Aorta (tissue), 5 donors: ENCODE results near the gene FNTB. TPM values are rescaled to one million over a fixed set of nuclear protein-coding genes. Genes with fewer than 3 reads are reported as not detected.

Experiments
- ATAC-seq: fragments of 200-7000 bp; cut with Tn5 transposase; one replicate; pipeline ENCODE4 v1.9.1; 2022; ENCODE audit warnings: moderate library complexity; ENCODE audit not compliant: low FRiP score
- DNase-seq, 2 donors: peaks; one replicate each; pipeline ENCODE4 v3.0.0-alpha.2; 2020
- H3K27ac ChIP-seq, 2 donors: one replicate each; pipeline ENCODE4 v1.5.1; 2013; ENCODE audit warnings: low read length in 2 of 2, mild to moderate bottlenecking in 2 of 2, moderate library complexity in 2 of 2, control low read depth in 1 of 2, inconsistent platforms in 1 of 2, low read depth in 1 of 2
- H3K27me3 ChIP-seq, 2 donors: one replicate each; pipeline ENCODE4 v1.6.1; 2013; ENCODE audit warnings: control low read depth in 1 of 2, low read length in 1 of 2, mild to moderate bottlenecking in 1 of 2, moderate library complexity in 1 of 2; ENCODE audit not compliant: insufficient read depth in 2 of 2, control insufficient read depth in 1 of 2
- H3K36me3 ChIP-seq, 2 donors: one replicate each; pipeline ENCODE4 v1.6.1; 2013; ENCODE audit warnings: control low read depth in 1 of 2, low read length in 1 of 2, mild to moderate bottlenecking in 1 of 2; ENCODE audit not compliant: insufficient read depth in 2 of 2, control insufficient read depth in 1 of 2
- H3K4me1 ChIP-seq, 2 donors: one replicate each; pipeline ENCODE4 v1.6.1; 2013; ENCODE audit warnings: low read length in 2 of 2, control low read depth in 1 of 2, mild to moderate bottlenecking in 1 of 2, moderate library complexity in 1 of 2; ENCODE audit not compliant: insufficient read depth in 2 of 2, control insufficient read depth in 1 of 2
- H3K4me3 ChIP-seq, 2 donors: one replicate each; pipeline ENCODE4 v1.5.1; 2013; ENCODE audit warnings: low read length in 2 of 2, control low read depth in 1 of 2, mild to moderate bottlenecking in 1 of 2
- H3K9me3 ChIP-seq: one replicate; pipeline ENCODE4 v1.6.1; 2013; ENCODE audit warnings: mild to moderate bottlenecking, low read length; ENCODE audit not compliant: control insufficient read depth
- WGBS, 2 donors: extraction: QIAGEN DNeasy Blood & Tissue Kit; methylation state at CpG; one replicate each; pipeline ENCODE4 v1.1.7; 2013; 5-methylcytosine and 5-hydroxymethylcytosine counted together
- intact Hi-C, 2 donors: fragments of 100-400 bp; cut with DNase I; formaldehyde crosslinking; loops; one replicate each; pipeline versions ENCODE4 v1.14.2 to v1.15.0; 2022
- polyA plus RNA-seq, 2 donors: library from polyadenylated mRNA; stranded (reverse); fragments of 200-250 nt; gene quantifications; one replicate each; pipeline ENCODE4 v1.2.3, GENCODE V29; 2013
- total RNA-seq, 2 donors: library from RNA; stranded (reverse); fragmentation: NEBNext Ultra II Directional; extraction: Animal tissue kit (Norgen Biotek cat#: 25700); gene quantifications; one replicate each; pipeline ENCODE4 v1.2.1, GENCODE V29; 2021
- donor health status: healthy with polysubstance abuse.
- donor health status: Bipolar disorder and iron deficiency.
- donor health status: DM: no; HTN: no; CAD: no.
- donor health status: DM: no; HTN: no; CAD: no.
- donor health status: DM: yes; HTN: yes; CAD: no.

The FNTB gene
- total and polyA plus RNA-seq, 4 donors, result 4.4 to 22.5 (median 10.7) TPM

- no peak for ATAC-seq
- H3K27me3 ChIP-seq, result no peaks in the 10 kb centered on the region
- H3K27ac ChIP-seq, result no peak overlapping the region
- H3K36me3 ChIP-seq, result peaks cover 4 to 6% of the 10 kb centered on the region in 2 donors
- no peak for DNase-seq
- H3K9me3 ChIP-seq, result no peaks in the 10 kb centered on the region
- H3K4me3 ChIP-seq, result no peak overlapping the region
- intact Hi-C loops, result no loop called here
- WGBS, 2 donors, result 86 to 87% methylated on average over 5 of the region's 5 CpGs
- H3K4me1 ChIP-seq, result no peaks in the 10 kb centered on the region
These were observed 23.7 kb downstream of the FNTB start for GRCh38 chr14:65010211-65010931.

- ATAC-seq, result no peak
- 87 to 89% methylated on average over 10 of the region's 10 CpGs for WGBS, 2 donors
- Histone ChIP-seq H3K9me3 (no peaks in the 10 kb centered on the region), H3K4me3 (no peak overlapping the region), H3K36me3 (peaks cover 4 to 8% of the 10 kb centered on the region in 2 donors), H3K27ac (no peak overlapping the region), H3K27me3 (no peaks in the 10 kb centered on the region), H3K4me1 (no peaks in the 10 kb centered on the region)
- DNase-seq, result no peak
- intact Hi-C loops, result no loop called here
These were observed 24.8 kb downstream of the FNTB start for GRCh38 chr14:65011538-65011937.

GRCh38 chr14:65012353-65012752, 25.7 kb downstream of the FNTB start:
- WGBS, 2 donors, result 75 to 76% methylated on average over 4 of the region's 4 CpGs
- no peak for ATAC-seq
- intact Hi-C loops, result no loop called here

GRCh38 chr14:65015391-65015790, 28.7 kb downstream of the FNTB start:
- H3K9me3 ChIP-seq, result no peaks in the 10 kb centered on the region
- H3K36me3 ChIP-seq, result peaks cover 2% of the 10 kb centered on the region in 2 donors
- intact Hi-C loops, result no loop called here
- no peak for DNase-seq
- ATAC-seq, result no peak
- H3K27me3 ChIP-seq, result no peaks in the 10 kb centered on the region
- 85 to 91% methylated on average over 3 of the region's 3 CpGs for WGBS, 2 donors
- H3K27ac ChIP-seq, result no peak overlapping the region
- no peaks in the 10 kb centered on the region for H3K4me1 ChIP-seq
- H3K4me3 ChIP-seq, result no peak overlapping the region

More at GRCh38 chr14:65012353-65012752, 25.7 kb downstream of the FNTB start:
- Histone ChIP-seq H3K36me3 (peaks cover 4 to 8% of the 10 kb centered on the region in 2 donors), H3K27ac (no peak overlapping the region), H3K9me3 (no peaks in the 10 kb centered on the region), H3K27me3 (no peaks in the 10 kb centered on the region), H3K4me1 (no peaks in the 10 kb centered on the region), H3K4me3 (no peak overlapping the region)
- DNase-seq, result no peak

- no peak overlapping the region for H3K4me3 ChIP-seq
- no peak for ATAC-seq
- H3K9me3 ChIP-seq, result no peaks in the 10 kb centered on the region
- H3K27me3 ChIP-seq, result no peaks in the 10 kb centered on the region
- WGBS, 2 donors, result 88 to 91% methylated on average over 4 of the region's 4 CpGs
- DNase-seq, result no peak
- H3K36me3 ChIP-seq, result peaks cover 2% of the 10 kb centered on the region in 2 donors
- no peaks in the 10 kb centered on the region for H3K4me1 ChIP-seq
- no peak overlapping the region for H3K27ac ChIP-seq
- intact Hi-C loops, result no loop called here
These were observed 29.8 kb downstream of the FNTB start for GRCh38 chr14:65016471-65016870.

- no peak overlapping the region for H3K27ac ChIP-seq
- H3K4me1 ChIP-seq, result no peaks in the 10 kb centered on the region
- H3K4me3 ChIP-seq, result no peak overlapping the region
- H3K27me3 ChIP-seq, result no peaks in the 10 kb centered on the region
- peak; percentile 87 for ATAC-seq
- H3K9me3 ChIP-seq, result no peaks in the 10 kb centered on the region
- H3K36me3 ChIP-seq, result peaks cover 0 to 2% of the 10 kb centered on the region in 2 donors
- DNase-seq, result no peak
- intact Hi-C loops, result no loop called here
- 51 to 53% methylated on average over 9 of the region's 9 CpGs for WGBS, 2 donors
These were observed 33.4 kb downstream of the FNTB start for GRCh38 chr14:65019944-65020566.

- 92 to 93% methylated on average over 5 of the region's 5 CpGs for WGBS, 2 donors
These were observed 38.3 kb downstream of the FNTB start for GRCh38 chr14:65024957-65025356.

GRCh38 chr14:65025818-65026217, 39.1 kb downstream of the FNTB start:
- ATAC-seq, result no peak
- Histone ChIP-seq H3K36me3 (peaks cover 0 to 9% of the 10 kb centered on the region in 2 donors), H3K27ac (no peak overlapping the region), H3K9me3 (no peaks in the 10 kb centered on the region), H3K4me3 (no peak overlapping the region), H3K27me3 (no peaks in the 10 kb centered on the region), H3K4me1 (no peaks in the 10 kb centered on the region)
- intact Hi-C loops, result no loop called here
- DNase-seq, result no peak
- WGBS, 2 donors, result 89 to 93% methylated on average over 6 of the region's 6 CpGs

More at GRCh38 chr14:65024957-65025356, 38.3 kb downstream of the FNTB start:
- peaks cover 0 to 8% of the 10 kb centered on the region in 2 donors for H3K36me3 ChIP-seq
- no peak for DNase-seq
- no peaks in the 10 kb centered on the region for H3K27me3 ChIP-seq
- intact Hi-C loops, result no loop called here
- no peak overlapping the region for H3K4me3 ChIP-seq
- no peak overlapping the region for H3K27ac ChIP-seq
- ATAC-seq, result no peak
- H3K4me1 ChIP-seq, result no peaks in the 10 kb centered on the region
- no peaks in the 10 kb centered on the region for H3K9me3 ChIP-seq

GRCh38 chr14:65026526-65026925, 39.8 kb downstream of the FNTB start:
- Histone ChIP-seq H3K36me3 (peaks cover 0 to 9% of the 10 kb centered on the region in 2 donors), H3K4me3 (no peak overlapping the region), H3K4me1 (no peaks in the 10 kb centered on the region), H3K9me3 (no peaks in the 10 kb centered on the region), H3K27me3 (no peaks in the 10 kb centered on the region), H3K27ac (no peak overlapping the region)
- intact Hi-C loops, result no loop called here
- 91 to 94% methylated on average over 9 of the region's 9 CpGs for WGBS, 2 donors
- ATAC-seq (no peak), DNase-seq (no peak)
